ENCODE measurements around the gene MZB1.

- TF ChIP-seq POLR2A (IDR thresholded peaks at IDR 0.05) (peak in 1 of 3 donors; percentile 12), CTCF (IDR thresholded peaks at IDR 0.05) (no peak)
Measured at GRCh38 chr5:139415221-139415861, 25.6 kb upstream of the MZB1 start.
